HG02623 (cell line): ENCODE results near the gene RAB11FIP3.

Experiments
- ATAC-seq: cut with Tn5 transposase; IDR thresholded peaks from one replicate; pipeline ENCODE4 v1.9.1; 2021; ENCODE audit warnings: moderate library complexity; ENCODE audit not compliant: unreplicated experiment

The RAB11FIP3 gene

DNA sequence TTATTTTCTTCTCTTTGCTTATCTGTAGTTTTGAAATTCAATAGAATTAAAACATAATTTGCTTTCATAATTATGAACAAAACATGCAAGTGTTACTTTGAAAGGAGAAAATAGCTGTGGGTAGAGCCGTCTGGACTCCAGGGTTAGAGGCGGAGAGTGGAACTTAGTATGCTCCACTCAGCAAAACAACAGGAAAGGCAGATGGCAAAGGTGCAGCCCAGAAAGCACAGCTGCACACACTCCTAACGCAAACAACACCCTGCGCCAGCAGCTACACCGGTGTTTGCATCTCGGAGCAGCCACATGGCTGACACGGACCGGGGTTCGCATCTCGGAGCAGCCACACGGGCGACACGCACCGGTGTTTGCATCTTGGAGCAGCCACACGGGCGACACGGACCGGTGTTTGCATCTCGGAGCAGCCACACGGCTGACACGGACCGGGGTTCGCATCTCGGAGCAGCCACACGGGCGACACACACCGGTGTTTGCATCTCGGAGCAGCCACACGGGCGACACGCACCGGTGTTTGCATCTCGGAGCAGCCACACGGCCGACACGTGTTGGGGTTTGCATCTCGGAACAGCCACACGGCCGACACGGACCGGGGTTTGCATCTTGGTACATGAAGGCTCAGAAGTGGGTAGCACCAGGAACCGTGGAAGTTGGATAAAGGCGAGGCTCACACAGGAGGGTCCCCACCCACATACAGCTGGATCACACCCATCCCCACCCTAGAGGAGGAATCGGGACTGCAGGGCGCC is 89.9 kb downstream of the RAB11FIP3 start:
- ATAC-seq: no peak

DNA sequence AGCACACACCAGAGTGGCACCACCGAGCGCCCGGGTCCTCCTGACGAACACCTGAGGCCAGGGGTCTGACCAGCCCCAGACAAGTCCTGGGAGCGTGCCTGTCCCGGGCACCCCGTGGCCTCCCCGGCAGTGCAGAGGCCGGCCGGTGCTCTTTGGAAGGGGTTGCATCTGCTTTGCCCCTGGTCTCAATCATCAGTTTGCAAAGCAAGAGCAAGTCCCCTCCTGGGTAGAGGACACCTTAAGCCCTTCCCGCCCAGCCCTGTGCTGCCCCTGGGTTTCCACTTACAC is 90.4 kb downstream of the RAB11FIP3 start:
- no peak for ATAC-seq

DNA sequence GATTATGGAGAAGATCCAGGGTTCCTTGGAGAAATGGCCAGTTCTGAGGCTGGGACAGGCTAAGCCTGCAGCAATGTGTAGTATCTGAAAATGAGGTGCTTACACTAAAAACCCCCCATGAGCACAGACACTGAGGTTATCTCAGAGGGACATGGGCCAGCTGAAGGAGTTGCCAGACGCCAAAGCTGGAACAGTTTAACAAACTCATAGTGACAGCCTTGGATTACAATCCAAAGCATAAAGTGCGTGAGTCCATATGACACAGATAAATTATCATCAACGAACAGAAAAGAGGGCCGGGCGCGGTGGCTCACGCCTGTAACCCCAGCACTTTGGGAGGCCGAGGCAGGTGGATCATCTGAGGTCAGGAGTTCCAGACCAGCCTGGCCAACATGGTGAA is 90.9 kb downstream of the RAB11FIP3 start:
- ATAC-seq: no peak

DNA sequence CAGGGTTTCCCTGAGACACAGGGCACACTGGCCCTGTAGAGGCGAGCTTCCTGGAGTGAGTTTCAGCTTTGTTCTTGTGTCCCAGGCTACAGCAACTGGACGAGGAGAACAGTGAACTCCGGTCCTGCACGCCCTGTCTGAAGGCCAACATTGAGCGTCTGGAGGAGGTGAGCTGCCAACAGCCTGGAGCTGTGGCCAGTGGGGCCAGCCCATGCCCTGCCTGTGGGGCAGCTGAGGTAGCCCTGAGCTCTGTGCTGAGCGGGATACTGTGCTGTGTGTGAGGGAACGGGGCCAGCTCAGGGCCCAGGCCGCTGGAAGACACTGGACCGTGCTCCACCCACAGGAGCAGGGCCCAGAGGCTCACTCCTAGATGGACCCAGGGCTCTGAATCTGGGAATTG is 93.4 kb downstream of the RAB11FIP3 start:
- no peak for ATAC-seq

DNA sequence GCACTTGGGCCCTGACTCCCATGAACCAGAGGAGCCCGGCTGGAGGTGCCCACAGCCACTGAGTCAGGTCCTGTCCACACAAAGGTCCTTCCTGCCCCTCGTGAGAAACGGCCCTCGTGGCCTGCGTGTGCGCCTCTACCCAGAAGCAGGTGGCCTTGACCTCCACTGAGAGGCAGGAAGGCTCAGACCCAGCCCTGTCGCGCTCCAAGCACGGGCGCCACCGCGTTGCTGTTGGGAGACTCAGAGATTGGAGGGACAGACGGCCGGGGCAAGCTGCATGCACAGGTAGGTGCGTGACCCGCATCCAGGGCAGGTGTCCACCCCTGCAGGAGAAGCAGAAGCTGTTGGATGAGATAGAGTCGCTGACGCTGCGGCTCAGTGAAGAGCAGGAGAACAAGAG is 94.0 kb downstream of the RAB11FIP3 start:
- ATAC-seq: no peak

DNA sequence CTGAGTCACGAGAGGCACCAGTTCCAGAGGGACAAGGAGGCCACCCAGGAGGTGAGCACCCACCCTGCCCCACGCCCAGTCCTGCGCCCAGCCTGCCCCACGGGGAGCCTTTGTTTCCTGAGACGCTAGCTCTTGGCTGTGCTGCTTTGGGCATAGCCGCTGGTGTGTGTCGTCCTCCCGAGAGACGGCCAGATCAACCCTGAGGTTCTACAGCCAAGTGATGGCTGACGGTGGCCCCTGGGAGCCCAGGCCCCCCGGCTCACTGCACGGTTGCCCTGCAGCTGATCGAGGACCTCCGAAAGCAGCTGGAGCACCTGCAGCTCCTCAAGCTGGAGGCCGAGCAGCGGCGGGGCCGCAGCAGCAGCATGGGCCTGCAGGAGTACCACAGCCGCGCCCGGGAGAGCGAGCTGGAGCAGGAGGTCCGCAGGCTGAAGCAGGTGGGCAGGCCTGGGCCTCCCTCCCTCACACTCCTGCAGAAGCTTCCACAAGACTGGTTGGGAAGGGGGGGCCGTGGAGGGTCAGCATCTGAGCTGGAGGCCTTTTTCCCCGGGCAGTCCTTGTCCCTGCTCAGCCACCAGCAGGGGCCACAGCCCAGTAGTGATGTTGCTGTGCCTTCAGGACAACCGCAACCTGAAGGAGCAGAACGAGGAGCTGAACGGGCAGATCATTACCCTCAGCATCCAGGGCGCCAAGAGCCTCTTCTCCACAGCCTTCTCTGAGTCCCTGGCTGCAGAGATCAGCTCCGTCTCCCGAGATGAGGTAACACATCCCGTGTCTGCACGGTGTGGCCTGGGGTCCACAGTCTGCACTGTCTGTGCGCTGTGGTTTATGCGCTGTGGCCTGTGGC is 94.6 kb downstream of the RAB11FIP3 start:
- no peak for ATAC-seq

DNA sequence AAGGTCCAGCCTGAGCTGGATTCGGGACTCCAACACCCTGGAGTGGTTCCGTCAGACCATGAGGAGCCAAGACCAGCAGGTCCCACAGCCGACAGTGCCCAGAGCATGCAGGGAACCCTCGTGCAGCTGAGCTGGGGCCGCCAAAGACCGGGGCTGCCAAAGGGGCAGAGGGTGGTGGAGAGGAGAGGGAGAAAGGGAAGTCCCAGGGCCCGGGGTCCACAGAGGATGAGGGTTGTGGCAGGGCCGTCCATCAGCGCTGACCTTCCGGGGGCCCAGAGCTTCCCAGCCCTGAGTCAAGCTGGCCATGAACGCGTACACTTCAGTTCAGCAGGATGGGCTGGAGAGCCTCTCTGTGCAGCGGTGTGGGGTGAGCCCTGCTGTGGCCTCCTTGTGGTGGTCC is 95.4 kb downstream of the RAB11FIP3 start:
- ATAC-seq: no peak

DNA sequence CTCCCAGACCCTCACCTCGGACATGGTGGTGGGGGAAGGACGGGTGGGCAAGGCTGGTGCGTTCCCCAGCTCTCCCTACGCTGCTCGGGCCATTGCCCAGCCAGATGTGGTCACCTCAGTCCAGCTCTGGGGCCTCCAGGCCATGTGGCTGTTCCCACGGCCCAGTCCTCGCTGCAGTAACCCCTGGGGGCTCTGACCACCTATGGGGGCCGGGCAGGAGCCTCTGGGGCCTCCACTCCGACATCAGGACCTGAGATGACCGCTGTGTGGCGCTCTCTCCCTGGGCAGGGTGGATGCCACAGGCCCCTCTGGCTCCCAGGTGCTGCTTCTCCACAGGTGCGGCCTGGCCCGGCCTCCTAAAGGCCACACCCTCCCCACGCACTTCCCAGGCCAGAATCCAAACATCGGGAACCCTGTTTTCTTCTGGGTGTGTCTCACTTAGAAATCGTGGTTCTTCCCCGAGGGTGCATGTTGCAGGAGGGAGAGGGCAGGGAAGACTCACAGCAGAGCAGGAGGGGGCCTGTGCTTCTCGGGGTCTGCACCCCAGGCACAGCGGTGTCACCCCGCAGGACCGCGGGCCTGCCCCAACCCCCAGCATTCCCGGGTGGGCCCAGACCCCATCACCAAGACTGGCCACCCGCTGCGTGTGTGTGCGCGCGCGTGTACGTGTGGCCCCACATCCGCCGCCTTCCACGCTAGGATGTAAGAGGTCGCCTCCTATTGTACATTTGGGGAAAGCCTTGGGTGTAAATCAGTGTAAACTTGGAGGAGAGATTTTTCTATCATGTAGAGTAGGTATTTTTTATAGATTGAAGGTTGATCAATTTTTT is 96.1 kb downstream of the RAB11FIP3 start:
- no peak for ATAC-seq

DNA sequence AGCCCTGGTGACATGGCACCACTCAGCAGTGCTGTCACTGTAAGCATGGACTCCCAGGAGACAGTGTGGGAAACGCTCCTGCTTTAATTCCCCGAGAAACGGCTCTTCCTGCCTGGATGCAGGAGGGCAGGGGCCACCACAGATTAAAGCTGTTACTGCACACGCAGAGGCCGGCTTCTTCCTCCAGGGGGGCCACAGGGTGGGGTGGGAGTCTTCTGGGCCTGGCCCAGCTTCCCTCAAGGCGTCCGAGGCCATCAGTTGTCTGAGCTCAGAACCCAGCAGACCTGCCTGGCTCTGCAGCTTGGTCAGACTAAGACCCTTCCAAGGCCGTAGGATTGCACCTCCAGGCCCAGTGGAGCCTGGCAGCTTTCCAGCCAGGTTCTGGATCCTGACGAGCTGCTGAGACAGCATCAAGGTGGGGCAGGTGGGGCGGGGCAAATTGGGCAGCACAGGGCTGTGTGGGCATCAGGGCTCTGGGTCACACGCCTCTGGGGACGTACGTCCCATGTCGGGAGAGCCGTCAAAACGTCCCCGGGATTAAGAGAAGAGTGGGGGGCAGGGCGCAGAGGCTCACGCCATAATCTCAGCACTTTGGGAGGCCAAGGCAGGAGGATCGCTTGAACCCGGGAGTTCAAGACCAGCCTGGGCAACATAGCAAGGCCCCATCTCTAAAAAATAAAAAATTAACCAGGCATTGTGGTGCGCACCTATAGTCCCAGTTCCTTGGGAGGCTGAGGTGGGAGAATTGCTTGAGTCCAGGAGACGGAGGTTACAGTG is 97.1 kb downstream of the RAB11FIP3 start:
- ATAC-seq: no peak

DNA sequence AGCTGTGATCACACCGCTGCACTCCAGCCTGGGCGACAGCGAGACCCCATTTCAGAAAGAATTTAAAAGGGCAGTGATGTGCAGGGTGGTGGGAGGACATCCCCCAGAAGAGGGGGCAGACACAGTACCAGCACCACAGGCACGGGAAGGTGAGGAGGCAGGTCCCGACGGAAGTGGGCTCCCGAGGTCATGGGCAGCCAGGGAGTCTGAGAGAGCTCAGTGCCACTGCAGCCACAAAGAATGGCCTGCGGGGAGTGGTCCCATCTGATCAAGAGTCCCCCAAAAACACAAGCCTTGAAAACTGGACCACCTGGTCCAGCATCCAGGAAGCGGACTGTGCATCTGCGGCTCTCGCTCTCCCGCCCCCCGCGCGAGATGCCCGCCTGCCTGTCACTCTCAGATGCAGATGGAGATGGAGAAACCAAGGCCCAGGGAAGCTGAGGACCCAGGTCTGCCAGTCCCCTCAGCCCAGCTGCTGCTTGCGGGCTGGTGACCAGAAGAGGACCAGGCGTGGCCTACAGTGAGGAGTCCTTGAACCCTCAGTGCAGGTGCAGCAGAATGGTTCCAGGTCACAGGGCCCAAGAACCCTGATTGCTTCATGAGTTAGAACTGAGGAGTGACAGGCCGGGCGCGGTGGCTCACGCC is 97.8 kb downstream of the RAB11FIP3 start:
- no peak for ATAC-seq

DNA sequence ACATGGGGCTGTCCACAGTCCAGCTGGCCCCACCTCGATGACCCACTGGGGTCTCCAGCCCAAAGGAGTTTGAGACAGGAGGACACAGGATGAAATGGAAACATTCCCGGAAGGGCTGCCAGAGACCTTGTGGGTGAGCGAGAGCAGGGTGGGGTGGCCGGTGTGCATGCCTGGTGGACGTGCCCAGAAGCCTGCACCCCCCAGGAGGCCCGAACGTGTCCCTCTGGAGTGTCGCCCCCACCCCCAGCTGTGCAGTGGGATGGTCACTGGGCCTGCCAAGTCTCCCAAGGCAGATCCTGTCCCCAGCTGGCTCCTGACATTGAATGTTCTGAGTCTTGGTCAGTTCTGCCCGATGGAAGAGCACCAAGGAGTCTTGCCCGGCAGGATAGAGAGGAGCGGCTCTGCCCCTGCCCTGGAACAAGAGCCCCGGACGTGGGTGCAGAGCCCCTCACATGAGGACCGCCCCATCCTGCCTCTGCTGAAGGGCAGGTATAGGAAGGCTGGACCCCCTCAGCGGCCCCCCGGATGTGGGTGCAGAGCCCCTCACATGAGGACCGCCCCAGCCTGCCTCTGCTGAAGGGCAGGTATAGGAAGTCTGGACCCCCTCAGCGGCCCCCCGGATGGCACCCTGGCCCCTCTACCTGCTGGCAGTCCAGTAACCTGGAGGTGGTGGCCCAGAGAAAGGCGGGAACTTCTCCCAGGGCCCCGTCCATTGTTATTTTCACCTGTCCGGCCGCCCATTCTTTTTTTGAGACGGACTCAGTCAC is 99.0 kb downstream of the RAB11FIP3 start:
- no peak for ATAC-seq

DNA sequence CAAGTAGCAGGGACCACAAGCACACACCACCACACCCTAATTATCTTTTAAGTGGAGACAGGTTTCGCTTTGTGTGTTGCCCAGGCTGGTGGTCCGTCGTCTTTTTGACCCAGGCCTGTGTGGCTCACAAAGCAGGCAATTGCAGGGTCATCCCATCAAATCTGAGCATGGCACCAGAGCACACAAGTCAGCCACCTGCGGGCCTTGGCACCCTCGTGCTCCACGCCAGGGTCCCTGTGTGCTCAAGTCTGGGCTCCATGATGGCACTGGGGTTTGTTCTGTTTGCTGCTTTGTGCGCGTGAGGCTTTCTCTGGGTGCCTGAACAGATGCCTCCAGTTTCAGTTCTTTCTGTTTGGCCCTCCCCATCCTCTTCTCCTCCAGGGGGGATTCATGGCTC is 99.7 kb downstream of the RAB11FIP3 start:
- no peak for ATAC-seq

DNA sequence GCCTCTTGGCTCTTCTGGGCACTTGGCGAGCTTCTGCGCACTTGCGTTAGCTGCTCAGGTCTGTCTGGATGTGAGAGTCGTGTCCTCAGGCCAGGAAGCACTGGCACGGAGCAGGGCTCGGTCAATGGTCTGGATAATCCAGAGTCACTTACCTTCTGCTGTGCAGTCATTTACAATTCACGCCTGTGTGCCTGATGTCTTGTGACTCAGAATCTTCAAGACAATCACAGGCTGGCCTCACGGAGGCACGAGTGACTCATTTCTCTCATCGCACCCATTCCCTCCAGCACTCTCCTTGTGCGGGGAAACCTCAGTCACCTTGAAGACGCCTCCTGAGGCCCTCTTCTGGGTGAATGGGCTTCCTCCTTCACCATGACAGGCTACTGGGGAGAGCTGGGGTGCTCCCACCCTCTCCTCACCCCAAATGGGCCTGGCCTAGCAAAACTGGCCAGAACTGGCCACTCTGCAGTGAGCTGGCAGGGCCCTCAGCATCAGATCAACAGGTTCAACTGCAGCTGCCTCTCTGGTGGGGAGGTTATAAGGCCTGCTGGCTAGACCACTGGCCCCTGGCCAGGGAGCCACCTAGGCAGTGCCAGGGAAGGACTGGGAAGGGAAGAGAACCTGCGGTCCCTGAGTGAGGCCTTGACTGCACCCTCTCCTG is 100.2 kb downstream of the RAB11FIP3 start:
- no peak for ATAC-seq

DNA sequence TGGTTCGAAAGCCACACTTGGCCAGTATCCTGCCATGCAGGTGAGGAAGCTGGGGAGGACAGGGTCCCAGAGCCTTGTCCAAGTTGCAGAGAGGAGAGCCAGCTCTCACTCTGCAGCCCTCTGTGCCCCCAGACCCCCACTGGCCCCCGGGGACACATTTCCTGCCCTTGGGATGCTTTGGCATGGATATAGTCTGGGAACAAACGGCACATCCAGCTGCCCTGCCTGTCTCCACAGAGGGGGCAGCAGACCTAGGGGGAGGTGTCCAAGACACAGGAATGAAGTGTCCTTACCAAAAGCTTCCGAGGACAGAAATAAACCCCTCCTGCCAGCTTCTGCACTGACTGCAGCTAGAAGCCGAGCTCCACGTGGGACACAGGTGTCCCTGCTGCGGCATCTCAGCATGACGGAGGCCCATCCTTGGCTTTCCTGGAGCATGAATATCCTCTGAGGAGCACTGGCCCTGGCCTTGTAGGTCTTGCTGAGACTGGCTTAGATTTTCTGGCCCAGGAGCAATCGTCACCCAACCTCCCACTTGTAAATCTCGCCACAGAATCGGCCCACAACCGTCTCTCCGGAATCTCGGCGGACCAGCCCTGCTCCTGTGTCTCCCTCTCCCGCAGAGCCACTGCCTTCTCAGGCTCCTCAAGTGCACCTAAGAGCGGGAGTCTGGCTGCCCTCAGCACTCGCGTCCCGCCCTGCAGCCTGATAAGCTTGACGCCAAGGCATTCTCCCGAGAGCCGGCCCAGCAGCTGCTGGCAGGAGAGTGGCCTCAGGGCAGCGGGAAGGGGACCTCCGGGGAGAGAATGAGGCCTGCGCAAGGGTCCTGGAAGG is 100.9 kb downstream of the RAB11FIP3 start:
- no peak for ATAC-seq

DNA sequence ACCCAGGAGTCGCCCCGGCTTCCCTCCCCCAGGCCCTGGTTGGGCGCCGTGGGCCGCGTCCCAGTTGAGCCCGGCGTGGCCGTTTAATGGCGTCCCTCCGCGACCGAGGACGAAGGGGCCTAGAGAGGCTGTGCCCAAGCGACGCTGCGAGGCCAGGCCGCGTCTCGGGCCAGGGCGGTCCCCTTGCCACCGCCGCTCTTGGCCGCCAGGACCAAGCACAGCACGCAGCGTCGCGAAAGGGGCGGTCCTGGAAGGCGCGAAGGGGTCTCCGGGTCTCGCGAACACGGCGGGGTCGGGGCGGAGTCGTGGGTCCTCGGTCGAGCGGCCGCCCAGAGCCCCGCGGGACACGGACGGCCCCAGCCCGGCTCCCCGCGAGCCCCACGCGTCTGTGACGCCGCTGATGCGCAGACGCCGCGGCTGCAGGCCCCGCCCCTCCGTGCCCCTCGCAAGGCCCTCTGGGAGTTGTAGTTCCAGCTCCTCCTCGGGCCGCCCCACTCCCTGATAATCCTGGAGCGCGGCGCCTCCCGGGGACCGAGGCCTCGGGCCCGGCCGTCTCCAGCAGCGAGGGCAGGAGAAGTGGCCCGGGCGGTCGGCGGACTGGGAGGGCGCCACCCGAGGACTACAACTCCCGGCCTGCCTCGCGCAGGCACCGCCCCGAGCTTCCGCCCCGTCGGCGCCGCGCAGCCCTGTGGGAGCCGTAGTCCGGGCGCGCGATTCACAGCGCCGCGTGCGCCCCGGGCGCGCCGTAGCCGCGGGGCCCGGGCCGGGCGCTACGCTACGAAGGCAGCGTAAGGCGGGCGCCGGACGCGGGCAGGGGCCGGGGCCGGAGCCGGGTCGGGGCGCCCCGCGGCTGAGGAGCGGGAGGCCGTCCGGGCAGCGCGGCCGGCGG is 101.8 kb downstream of the RAB11FIP3 start, which contains the start of gene CAPN15:
Gene CAPN15, plus strand, starts transcription at position 698 of the 889 bp plus-strand sequence. CDS start 19,127 bp downstream, outside the sequence.
- peak; percentile 56 for ATAC-seq

DNA sequence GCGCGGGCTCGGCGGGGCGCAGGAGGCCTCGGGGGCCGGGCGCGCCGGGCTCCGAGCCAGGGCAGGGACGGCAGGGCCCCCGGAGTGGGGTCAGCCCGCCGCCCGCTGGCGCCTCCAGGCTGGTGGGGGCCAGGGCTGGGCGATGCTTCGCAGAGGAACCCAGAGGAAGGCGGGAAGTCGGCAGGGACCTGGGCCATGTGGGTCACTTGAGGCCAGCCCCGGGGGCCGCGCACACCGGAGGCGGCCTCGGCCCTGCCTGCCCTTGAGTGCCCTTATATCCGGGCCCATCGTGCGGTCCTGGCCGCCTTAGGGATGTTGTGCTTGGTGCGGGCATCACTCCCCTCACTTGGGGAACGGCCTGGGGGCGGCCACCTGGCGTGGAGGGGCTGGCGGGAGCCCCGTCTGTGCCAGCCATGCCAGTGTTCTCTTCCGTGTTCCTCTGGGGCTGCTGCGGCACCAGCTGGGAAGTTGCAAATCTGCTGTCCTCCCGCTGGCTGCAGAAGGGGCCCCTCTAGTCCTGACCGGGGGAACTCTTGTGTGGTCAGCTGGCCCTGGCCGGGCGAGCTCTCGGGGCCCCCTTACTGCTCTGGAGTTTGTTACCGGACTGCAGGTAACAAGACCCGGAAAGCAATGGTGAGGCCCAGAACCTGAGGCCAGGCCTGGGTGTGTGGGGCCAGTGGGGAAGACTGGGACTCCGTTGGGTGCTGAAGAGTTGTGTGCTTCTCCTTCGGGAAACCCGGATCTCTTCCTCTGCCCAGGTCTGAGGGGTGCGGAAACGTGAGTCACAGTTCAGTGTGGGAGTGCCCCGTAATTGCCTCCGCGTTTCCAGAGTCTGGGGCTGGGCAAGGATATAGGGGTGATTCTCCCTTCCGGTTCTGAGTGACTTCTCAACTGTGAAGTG is 102.9 kb downstream of the RAB11FIP3 start:
- ATAC-seq: peak; percentile 4
